GM12864 (cell line): Measurements from ENCODE around the gene HS1BP3.
A peak's percentile ranks its signal among the peaks of the same experiment; 100 is the strongest.

ENCODE experiments used
- DNase-seq: peaks from one replicate; pipeline ENCODE4 v3.0.0-alpha.2; 2011; ENCODE audit warnings: low read depth
- H3K4me3 ChIP-seq: 2 replicates; pipeline ENCODE4 v1.5.1; 2011; ENCODE audit warnings: mild to moderate bottlenecking, low read depth, low read length, control low read depth
- TF ChIP-seq, protein P1 (sequence below): IDR thresholded peaks from 2 replicates; pipeline ENCODE4 v1.5.1; 2011; ENCODE audit warnings: low read depth, mild to moderate bottlenecking, moderate library complexity, low read length, control low read depth, inconsistent platforms; ENCODE audit errors: missing control alignments

HS1BP3 gene

DNA sequence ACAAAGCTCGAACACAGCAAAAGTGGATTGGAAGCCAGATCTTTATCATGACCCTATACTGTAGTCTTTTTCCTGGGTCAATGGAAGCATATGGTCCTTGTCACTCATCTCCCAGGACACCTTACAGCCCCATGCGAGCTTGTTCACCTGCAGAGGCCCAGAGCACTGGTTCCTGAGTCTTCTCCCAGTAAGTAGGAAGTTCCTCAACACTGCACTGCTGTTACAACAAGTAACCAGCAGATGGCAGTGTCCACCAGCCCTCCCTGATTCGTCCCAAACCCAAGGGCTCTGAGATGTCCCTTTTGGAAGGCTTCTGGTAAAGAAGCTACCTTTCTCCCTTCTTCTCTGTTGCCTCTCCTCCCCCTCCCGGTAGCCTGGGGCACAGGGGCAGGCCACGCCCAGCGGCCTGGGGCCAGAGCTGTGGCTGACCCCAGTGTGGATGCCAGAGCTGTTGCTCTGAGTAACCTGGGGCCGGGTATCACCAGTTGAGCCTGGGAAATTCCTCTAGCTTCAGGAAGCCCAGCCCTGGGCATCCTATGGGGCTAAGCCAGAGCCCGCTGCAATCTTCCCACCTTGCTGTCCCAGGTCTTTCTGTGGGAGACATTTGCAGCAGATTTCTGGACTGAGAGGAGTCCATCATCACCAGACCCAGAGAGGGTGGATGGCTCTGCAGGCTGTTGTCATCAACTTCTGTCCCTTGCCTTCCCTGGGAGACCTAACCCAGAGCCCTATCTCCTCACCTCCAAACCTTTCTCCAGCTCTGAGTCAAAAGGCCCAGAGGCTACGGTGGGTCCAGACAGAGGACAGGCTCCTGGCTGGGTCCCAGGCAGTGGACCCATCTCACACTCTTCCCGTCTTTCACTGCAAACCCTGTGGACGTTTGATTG lies 10.8 kb upstream of the HS1BP3 start:
- peak; percentile 49 for DNase-seq
- no peak overlapping the region for H3K4me3 ChIP-seq
- TF ChIP-seq, protein P1, sequence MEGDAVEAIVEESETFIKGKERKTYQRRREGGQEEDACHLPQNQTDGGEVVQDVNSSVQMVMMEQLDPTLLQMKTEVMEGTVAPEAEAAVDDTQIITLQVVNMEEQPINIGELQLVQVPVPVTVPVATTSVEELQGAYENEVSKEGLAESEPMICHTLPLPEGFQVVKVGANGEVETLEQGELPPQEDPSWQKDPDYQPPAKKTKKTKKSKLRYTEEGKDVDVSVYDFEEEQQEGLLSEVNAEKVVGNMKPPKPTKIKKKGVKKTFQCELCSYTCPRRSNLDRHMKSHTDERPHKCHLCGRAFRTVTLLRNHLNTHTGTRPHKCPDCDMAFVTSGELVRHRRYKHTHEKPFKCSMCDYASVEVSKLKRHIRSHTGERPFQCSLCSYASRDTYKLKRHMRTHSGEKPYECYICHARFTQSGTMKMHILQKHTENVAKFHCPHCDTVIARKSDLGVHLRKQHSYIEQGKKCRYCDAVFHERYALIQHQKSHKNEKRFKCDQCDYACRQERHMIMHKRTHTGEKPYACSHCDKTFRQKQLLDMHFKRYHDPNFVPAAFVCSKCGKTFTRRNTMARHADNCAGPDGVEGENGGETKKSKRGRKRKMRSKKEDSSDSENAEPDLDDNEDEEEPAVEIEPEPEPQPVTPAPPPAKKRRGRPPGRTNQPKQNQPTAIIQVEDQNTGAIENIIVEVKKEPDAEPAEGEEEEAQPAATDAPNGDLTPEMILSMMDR, result peak; percentile 99

DNA sequence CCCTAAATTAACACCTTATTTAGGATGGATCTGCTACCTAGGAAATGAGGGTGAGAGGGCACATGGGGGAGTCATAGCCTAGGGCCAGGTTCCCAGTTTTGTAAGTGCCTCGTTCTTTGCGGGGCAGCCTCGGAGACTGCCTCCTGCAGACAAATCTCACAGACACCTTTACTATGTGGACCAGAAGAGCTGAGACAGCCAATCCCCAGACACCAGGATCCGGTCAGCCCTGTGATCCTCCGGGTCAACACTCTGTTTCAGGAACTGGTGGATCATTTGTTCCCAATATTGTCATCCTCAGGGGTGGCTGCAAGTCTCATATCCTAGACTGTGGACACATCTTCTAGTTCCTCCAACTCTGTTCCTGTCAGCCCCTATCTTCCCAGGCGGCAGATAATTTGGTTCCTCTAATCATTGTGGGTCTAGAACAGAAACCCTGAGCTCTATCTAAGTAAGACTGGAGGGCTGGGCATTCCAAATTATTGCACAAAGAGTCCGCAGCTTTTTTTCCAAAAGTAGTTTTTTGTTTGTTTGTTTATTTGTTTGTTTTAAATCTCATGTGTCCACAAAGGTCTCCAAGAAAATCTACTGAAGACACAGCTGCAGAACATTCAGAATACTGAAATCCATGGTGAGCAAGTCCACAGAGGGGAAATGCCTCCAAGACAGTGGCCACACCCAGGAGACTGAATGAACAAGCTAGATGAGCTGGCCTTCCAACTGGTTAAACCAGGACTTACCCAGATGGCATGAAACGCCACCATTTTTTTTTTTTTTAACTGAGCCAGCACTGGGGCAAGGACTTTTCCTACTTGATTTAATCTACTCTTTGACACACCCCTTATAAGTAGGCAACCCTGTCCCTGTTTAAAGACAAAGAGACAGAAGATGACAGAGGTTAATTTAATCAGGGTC lies 9.9 kb upstream of the HS1BP3 start:
- TF ChIP-seq, protein P1, result no peak
- DNase-seq, result no peak
- no peak overlapping the region for H3K4me3 ChIP-seq

DNA sequence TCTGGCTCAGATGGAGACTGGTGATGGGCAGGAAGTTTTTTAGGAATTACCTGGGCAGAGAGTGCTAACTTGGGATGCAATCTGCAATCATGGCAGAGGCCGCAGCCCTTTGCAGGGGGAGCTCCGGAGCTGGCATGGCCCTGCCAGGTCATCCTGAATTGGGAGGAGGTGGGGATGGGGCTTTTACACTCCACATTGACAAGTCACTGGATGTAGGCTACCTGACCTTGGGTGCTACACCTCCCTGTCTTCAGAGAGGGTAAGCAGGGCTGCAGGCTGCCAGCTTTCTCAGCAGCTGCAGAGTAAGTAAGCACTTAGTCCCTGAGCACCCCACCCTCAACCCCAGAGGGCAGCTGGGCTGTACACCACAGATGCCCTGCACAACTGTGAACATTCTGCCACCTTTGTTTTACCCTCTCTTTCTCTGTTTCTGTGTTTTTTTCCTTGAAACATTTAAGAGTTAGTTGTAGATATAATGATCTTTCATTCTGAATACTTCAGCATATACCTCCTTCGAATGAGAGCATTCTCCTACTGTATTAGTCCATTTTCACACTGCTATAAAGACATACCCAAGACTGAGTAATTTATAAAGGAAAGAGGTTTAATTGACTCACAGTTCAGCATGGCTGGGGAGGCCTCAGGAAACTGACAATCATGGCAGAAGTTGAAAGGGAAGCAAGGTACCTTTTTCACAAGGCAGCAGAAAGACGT lies 6.8 kb upstream of the HS1BP3 start:
- H3K4me3 ChIP-seq, result no peak overlapping the region
- TF ChIP-seq, protein P1, result no peak
- DNase-seq, result no peak

DNA sequence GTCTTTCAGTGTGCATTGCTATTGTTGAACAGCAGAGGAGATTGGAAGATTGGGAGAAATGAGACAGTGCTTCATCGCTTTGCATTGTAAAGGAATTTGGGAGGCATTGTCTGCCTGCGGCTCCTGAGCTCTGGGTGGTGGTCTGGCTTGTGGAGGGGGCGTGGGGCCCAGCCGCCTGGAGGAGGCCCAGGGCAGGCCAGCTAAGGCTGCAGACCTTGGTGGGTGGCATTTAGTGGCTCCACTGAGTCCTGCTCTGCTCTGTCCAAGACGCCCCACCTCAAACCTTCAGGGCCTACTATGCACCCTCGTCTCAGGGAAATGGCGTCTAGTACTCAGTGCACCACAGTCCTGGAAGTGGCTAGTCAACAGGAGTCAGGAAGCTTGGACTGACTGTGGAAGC lies 5.7 kb upstream of the HS1BP3 start:
- TF ChIP-seq, protein P1, result no peak
- H3K4me3 ChIP-seq, result no peak overlapping the region
- no peak for DNase-seq

DNA sequence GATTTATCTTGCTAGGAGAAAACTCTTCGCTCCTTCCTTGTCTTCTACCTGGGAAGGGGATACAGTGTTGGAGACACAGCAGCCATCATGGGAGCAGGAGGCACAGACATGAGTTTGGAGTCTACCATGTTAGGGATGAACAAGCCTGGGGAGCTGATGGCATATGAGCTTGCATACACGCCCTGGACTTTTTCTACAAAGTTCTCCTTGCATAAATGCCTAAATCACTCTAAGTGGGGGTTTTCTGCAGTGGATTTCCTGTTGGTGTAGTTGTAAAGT lies 3.6 kb upstream of the HS1BP3 start:
- DNase-seq, result no peak
- TF ChIP-seq, protein P1, result no peak
- H3K4me3 ChIP-seq, result no peak overlapping the region

DNA sequence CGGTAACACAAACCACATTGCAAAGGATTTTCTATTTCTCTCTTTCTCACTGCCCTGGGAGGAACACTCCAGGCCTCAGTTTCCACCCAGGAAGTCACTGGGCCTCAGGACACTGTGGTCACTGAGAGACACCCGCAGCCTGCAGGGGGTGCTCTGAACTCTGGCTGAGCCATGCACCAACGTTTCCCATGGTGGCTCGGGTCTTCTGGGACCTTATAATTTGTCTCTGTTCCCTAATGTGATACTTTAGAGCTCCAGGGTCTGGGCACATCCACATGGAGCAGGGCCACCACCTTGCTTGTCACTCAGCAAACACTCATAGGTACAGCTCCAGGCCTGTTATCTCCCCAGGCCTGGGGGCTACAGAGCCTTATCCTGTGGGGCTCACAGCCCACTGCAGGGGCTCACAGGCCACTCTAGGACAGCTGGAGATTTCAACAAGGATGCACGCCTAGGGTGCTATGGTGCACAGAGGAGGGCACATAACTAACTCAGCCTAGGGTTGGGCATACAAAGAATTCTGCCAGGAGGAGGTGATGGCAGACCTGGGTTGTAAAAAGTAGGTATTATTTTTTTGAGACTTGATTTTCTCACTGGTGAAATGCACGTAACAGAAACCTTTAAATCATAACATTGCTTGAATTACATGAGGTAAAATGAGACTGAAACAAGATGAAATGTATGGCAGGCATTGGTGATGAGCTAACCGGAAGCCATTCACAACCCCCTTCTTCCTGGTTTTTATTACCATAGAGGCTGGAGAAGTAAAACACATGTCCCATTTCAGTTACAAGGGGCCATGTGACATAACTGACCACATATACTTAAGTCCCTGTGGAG lies 3.0 kb upstream of the HS1BP3 start:
- TF ChIP-seq, protein P1, result peak; percentile 16
- H3K4me3 ChIP-seq, result no peak overlapping the region
- no peak for DNase-seq
